GM12878 (cell line): ENCODE data around the gene MGLL. TPM values are rescaled to one million over a fixed set of nuclear protein-coding genes. Genes with fewer than 3 reads are reported as not detected.

Experiments used
- ATAC-seq: fragments of 200-7000 bp; cut with Tn5 transposase; 3 replicates; pipeline ENCODE4 v1.9.1; 2020; ENCODE audit warnings: mild to moderate bottlenecking, moderate library complexity
- BruUV-seq: library from RNA; stranded (reverse); fragments of 400-500 nt; replicated peaks from 2 replicates; lab custom pipeline; 2021; lab: Mats Ljungman, UMichigan
- CTCF ChIA-PET: fragments of 300-600 bp; sonication (Branson Sonifier 250); formaldehyde crosslinking; extraction: SDS; loops from one replicate; lab custom pipeline; 2021; ENCODE audit warnings: inconsistent platforms; lab: Yijun Ruan, JAX
- POLR2A ChIA-PET: fragments of 350-600 bp; formaldehyde crosslinking; extraction: SDS; loops from one replicate; lab custom pipeline; 2021; ENCODE audit warnings: inconsistent platforms; lab: Charles Lee
- RAD21 ChIA-PET: fragments of 300-600 bp; sonication (Branson Sonifier 250); formaldehyde crosslinking; loops from one replicate; lab custom pipeline; 2023; ENCODE audit warnings: antibody characterized with exemption; ENCODE audit not compliant: unreplicated experiment; lab: Charles Lee
- SMC1A ChIA-PET: fragments of 300-600 bp; sonication (Branson Sonifier 250); formaldehyde crosslinking; loops from one replicate; lab custom pipeline; 2023; ENCODE audit not compliant: unreplicated experiment, uncharacterized antibody; lab: Charles Lee
- DNase-seq: peaks from one replicate; pipeline ENCODE4 v3.0.0-alpha.2; 2011; ENCODE audit warnings: low read depth, low spot score
- FAIRE-seq: peaks from 3 replicates; lab custom pipeline; 2011; peaks lifted over from hg19 to GRCh38; lab: Jason Lieb, UNC
- H2AFZ ChIP-seq: 2 replicates; pipeline ENCODE4 v1.6.0; 2011; ENCODE audit warnings: low read depth, low read length, control low read depth; ENCODE audit not compliant: control insufficient read depth
- H3K27ac ChIP-seq: 2 replicates; pipeline ENCODE4 v1.5.1; 2011; ENCODE audit warnings: control low read depth; ENCODE audit not compliant: control insufficient read depth, insufficient read depth
- H3K27me3 ChIP-seq, 2 experiments: replicated peaks in 1 of 2; 2 replicates each; pipeline versions ENCODE4 v1.6.0 to v1.6.1; 2011; ENCODE audit warnings: low read length in 1 of 2; ENCODE audit not compliant: control insufficient read depth in 2 of 2, insufficient read depth in 2 of 2
- H3K36me3 ChIP-seq, 2 experiments: 2 replicates each; pipeline ENCODE4 v1.5.1; 2011; ENCODE audit warnings: low read length in 1 of 2; ENCODE audit not compliant: control insufficient read depth in 2 of 2, insufficient read depth in 2 of 2
- H3K4me1 ChIP-seq: 2 replicates; pipeline ENCODE4 v1.6.1; 2011; ENCODE audit warnings: mild to moderate bottlenecking, low read length, moderate library complexity, mixed read lengths; ENCODE audit not compliant: control insufficient read depth, insufficient read depth
- H3K4me2 ChIP-seq: 2 replicates; pipeline ENCODE4 v1.6.0; 2011; ENCODE audit warnings: control low read depth; ENCODE audit not compliant: control insufficient read depth, insufficient read depth
- H3K4me3 ChIP-seq: fragments of 200-600 bp; sonication (generic); 2 replicates; pipeline ENCODE4 v1.5.1; 2016
- H3K79me2 ChIP-seq: 2 replicates; pipeline ENCODE4 v1.6.0; 2011; ENCODE audit warnings: low read length; ENCODE audit not compliant: control insufficient read depth, insufficient read depth
- H3K9ac ChIP-seq: 2 replicates; pipeline ENCODE4 v1.8.0; 2011; ENCODE audit warnings: low read length, control low read depth, mixed read lengths; ENCODE audit not compliant: control insufficient read depth, insufficient read depth
- H3K9me3 ChIP-seq: replicated peaks from 3 replicates; pipeline ENCODE4 v1.5.1; 2011; ENCODE audit warnings: mild to moderate bottlenecking, low read length; ENCODE audit not compliant: control insufficient read depth, insufficient read depth
- H4K20me1 ChIP-seq: 2 replicates; pipeline ENCODE4 v1.6.0; 2011; ENCODE audit not compliant: control insufficient read depth, insufficient read depth
- BCL3 ChIP-seq: IDR thresholded peaks from 2 replicates; pipeline ENCODE4 v1.6.1; 2011; ENCODE audit warnings: borderline replicate concordance, low read depth, mild to moderate bottlenecking, moderate library complexity, low read length; ENCODE audit not compliant: insufficient read depth, poor library complexity, severe bottlenecking
- CEBPZ ChIP-seq: fragments of 150-350 bp; IDR thresholded peaks from 2 replicates; pipeline ENCODE4 v1.6.1; 2016; ENCODE audit warnings: low read depth, low read length
- HDGF ChIP-seq: fragments of 450-650 bp; IDR thresholded peaks from 2 replicates; pipeline ENCODE4 v1.6.1; 2016; ENCODE audit warnings: antibody characterized with exemption
- MAX ChIP-seq: IDR thresholded peaks from 2 replicates; pipeline ENCODE4 v1.6.1; 2012; ENCODE audit warnings: low read depth, low read length, improper control_type of control experiment
- MYC ChIP-seq: IDR thresholded peaks from 2 replicates; pipeline ENCODE4 v1.6.1; 2011; ENCODE audit warnings: mild to moderate bottlenecking, low read length, moderate library complexity, inconsistent platforms; ENCODE audit not compliant: insufficient read depth, insufficient replicate concordance, insufficient read length, severe bottlenecking
- PBX3 ChIP-seq: IDR thresholded peaks from 2 replicates; pipeline ENCODE4 v1.6.1; 2011; ENCODE audit warnings: mild to moderate bottlenecking, low read depth, low read length, moderate library complexity; ENCODE audit not compliant: insufficient replicate concordance
- TBL1XR1 ChIP-seq: IDR thresholded peaks from 2 replicates; pipeline ENCODE4 v1.6.1; 2012; ENCODE audit warnings: low read depth, low read length, improper control_type of control experiment
- USF1 ChIP-seq: IDR thresholded peaks from 2 replicates; pipeline ENCODE4 v1.6.1; 2011; ENCODE audit warnings: borderline replicate concordance, low read depth, mild to moderate bottlenecking, moderate library complexity, mixed read lengths, low read length; ENCODE audit not compliant: insufficient read depth; ENCODE audit errors: extremely low read length
- ZBTB4 ChIP-seq: fragments of 450-650 bp; formaldehyde crosslinking; IDR thresholded peaks from 2 replicates; pipeline ENCODE4 v1.4.0; 2022; ENCODE audit warnings: mild to moderate bottlenecking, moderate library complexity
- WGBS: methylation state at CpG from one replicate; pipeline ENCODE4 v1.1.6; 2016; ENCODE audit warnings: low lambda C conversion rate; ENCODE audit not compliant: insufficient replicate concordance, insufficient coverage; ENCODE audit errors: missing lambda C conversion rate; 5-methylcytosine and 5-hydroxymethylcytosine counted together
- in situ Hi-C: fragments of 300-500 bp; cut with MboI; formaldehyde crosslinking; loops from 9 replicates; pipeline ENCODE4 v1.14.3; 2018; ENCODE audit warnings: mixed read lengths
- intact Hi-C: fragments of 100-400 bp; cut with micrococcal nuclease; formaldehyde crosslinking; loops from one replicate; pipeline ENCODE4 v1.14.2; 2022; ENCODE audit not compliant: unreplicated experiment
- polyA plus RNA-seq, 11 experiments: library from polyadenylated mRNA; depleted of rRNA in 4 of 11; unstranded in 6 of 11; stranded (reverse) in 5 of 11; fragments of >200 nt; fragmentation: Nextera tagmentation in 4 of 11; fragmentation: Illumina TruSeq in 1 of 11; extraction: Ambion mirVana in 4 of 11; extraction: Trizol in 1 of 11; gene quantifications; 1 replicate in 1 of 11; 2 replicates in 10 of 11; pipeline versions ENCODE4 v1.2.1 to v1.2.3, GENCODE V29; 2011 to 2016; ENCODE audit warnings: inconsistent platforms in 2 of 11, missing spikeins in 2 of 11, low read depth in 1 of 11
- total RNA-seq, 4 experiments: library from RNA; depleted of rRNA in 3 of 4; stranded (reverse); fragments of >200 nt in 3 of 4; fragmentation: Illumina TruSeq in 1 of 4; extraction: Trizol in 1 of 4; gene quantifications; 2 replicates each; pipeline versions ENCODE4 v1.2.1 to v1.2.3, GENCODE V29; 2013 to 2021

MGLL gene
- total and polyA plus RNA-seq, 10 of the 15 experiments (the other 5 are each of a cell fraction or from before 2014, with no cell fraction given): 44.9 to 177 (median 72.9) TPM

- peaks cover 10 to 21% of the 10 kb centered on the region in 2 experiments; a peak in 3 of 4 replicates for H3K36me3 ChIP-seq
- peaks cover 22% of the 10 kb centered on the region for H3K79me2 ChIP-seq
- no peak overlapping the region for H2AFZ ChIP-seq
- ChIA-PET RAD21 (interaction anchor here (0.9 to 3.2 kb wide), 6 partner anchors 10 to 54 kb away, joined by 4 to 14 read pairs (median 10); no protein-coding TSS in a partner anchor), CTCF (interaction anchor here (0.6 to 2.9 kb wide), 10 partner anchors 11 to 178 kb away, joined by 3 to 10 read pairs (median 3); no protein-coding TSS in a partner anchor), SMC1A (interaction anchor here (0.8 to 4.0 kb wide), 9 partner anchors 10 to 195 kb away, joined by 3 to 33 read pairs (median 8); partner anchors contain the start of gene MGLL), POLR2A (interaction anchor here (0.9 to 2.4 kb wide), 5 partner anchors 11 to 30 kb away, joined by 3 to 12 read pairs (median 5); no protein-coding TSS in a partner anchor)
- FAIRE-seq (no peak), ATAC-seq (no peak), DNase-seq (no peak)
- H3K4me2 ChIP-seq: no peak overlapping the region
- no TSS peak for BruUV-seq
- no peaks in the 10 kb centered on the region for H4K20me1 ChIP-seq
- H3K4me1 ChIP-seq: peaks cover 41% of the 10 kb centered on the region
- H3K4me3 ChIP-seq: no peak overlapping the region
- H3K9ac ChIP-seq: no peak overlapping the region
- in situ Hi-C loops: no loop called here
- no peaks in the 10 kb centered on the region for H3K27me3 ChIP-seq
- peak overlapping the region; percentile 78 for H3K27ac ChIP-seq
- intact Hi-C loops: no loop called here
- WGBS: 94% methylated on average over 8 of the region's 8 CpGs
- H3K9me3 ChIP-seq: peaks cover 15% of the 10 kb centered on the region
- no peak for TF ChIP-seq CEBPZ
- TF ChIP-seq PBX3: peak; percentile 34
- TF ChIP-seq HDGF: peak; percentile 61; the same call in 1 of the 2 replicates
- no peak for TF ChIP-seq TBL1XR1
- no peak for TF ChIP-seq MAX
- TF ChIP-seq ZBTB4: no peak
- TF ChIP-seq USF1: no peak
- TF ChIP-seq BCL3: peak; percentile 60
- no peak for TF ChIP-seq MYC
Measured at GRCh38 chr3:127780536-127781400, 41.5 kb downstream of the MGLL start.
